Glomerular visceral epithelial cell (primary cell): Measurements from ENCODE around the gene PRDM15.

Experiments used
- DNase-seq: peaks from one replicate; pipeline ENCODE4 v3.0.0-alpha.2; 2016; ENCODE audit errors: extremely low spot score

The PRDM15 gene

GRCh38 chr21:41864311-41865001 is 14.7 kb downstream of the PRDM15 start:
- no peak for DNase-seq

- DNase-seq: no peak
Measured at GRCh38 chr21:41863439-41863740, 15.8 kb downstream of the PRDM15 start.

DNA sequence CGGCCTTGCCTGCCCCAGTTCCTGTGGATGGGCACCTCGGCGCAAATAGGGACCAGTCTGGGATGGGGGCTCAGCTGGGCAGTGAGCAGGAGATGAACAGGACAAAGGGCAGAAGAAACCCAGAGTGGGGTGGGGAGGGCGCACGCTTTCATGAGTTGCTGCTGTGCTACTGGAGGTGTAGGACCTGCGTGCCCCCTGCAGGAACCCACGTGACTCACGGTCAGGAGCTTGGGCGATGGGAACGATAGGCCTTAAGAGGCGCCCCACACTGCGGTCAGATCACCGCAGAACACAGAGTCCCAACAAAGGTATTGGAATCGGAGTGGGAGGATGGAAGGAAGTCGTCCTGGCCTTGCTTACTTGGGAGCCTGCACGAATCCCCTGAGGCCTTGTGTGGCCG is 17.2 kb downstream of the PRDM15 start:
- DNase-seq: no peak

GRCh38 chr21:41861255-41861654 is 17.9 kb downstream of the PRDM15 start:
- no peak for DNase-seq

GRCh38 chr21:41859297-41859980 is 19.7 kb downstream of the PRDM15 start:
- no peak for DNase-seq

- no peak for DNase-seq
Measured at GRCh38 chr21:41858466-41859296, 20.5 kb downstream of the PRDM15 start.

GRCh38 chr21:41857771-41858300 is 21.3 kb downstream of the PRDM15 start:
- DNase-seq: no peak

DNA sequence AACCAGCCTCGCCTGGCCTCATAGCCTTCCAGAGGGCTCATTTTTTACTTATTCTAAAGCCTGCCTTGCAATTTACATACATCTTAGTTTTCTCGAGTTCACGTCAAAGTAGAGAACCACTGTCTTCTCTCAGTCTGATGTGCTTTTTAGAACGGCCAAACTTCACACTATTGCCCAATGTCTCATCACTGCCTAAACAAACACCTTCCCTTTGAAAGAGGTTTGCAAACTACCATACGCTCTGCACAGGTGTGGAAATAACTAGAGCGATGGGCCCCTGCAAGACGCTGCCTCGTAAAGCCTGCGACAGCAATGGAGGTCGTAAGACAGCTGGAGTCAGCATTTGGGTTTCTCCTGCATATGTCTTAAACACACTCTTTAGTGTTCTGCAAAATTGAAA is 22.6 kb downstream of the PRDM15 start:
- DNase-seq: no peak

- no peak for DNase-seq
Measured at GRCh38 chr21:41854426-41854995, 24.6 kb downstream of the PRDM15 start.

DNA sequence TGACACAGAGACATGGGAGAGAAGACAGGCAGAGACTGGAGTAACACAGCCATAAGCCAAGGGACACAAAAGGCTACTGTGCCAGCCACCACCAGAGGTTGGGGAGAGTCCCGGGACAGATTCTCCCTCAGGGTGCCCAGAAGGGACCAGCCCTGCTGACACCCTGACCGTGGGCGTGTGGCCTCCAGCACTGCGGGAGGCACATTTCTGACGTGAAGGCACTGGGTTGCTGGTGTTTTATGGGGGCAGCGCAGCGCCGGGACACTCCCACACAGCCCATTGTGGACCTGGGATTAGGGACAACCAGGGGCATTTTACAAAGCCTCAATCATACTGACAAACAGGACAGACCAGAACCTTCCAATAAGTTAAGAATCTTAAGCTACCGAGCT is 26.2 kb downstream of the PRDM15 start:
- DNase-seq: no peak

- DNase-seq: no peak
Measured at GRCh38 chr21:41852151-41852928, 26.8 kb downstream of the PRDM15 start.

- no peak for DNase-seq
Measured at GRCh38 chr21:41851090-41851790, 27.9 kb downstream of the PRDM15 start.

DNA sequence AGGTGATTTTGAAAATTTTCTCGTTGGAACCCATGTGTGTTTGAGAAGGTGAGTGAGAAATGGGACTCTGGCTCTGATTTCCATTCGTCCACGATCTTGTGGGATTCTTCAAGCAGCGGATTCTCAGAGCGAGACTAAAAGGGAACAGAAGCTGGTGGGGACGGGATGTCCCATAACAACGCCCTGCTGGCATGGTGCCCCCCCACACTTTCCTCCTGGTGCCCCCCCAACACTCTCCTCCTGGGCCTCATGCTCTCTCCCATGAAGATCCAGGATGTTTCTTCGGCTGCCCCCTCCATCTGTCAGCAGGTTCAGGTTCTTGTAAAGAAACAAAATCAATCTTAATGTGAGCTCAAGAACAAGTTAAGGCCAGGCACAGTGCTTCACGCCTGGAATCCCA is 29.1 kb downstream of the PRDM15 start:
- DNase-seq: no peak

DNA sequence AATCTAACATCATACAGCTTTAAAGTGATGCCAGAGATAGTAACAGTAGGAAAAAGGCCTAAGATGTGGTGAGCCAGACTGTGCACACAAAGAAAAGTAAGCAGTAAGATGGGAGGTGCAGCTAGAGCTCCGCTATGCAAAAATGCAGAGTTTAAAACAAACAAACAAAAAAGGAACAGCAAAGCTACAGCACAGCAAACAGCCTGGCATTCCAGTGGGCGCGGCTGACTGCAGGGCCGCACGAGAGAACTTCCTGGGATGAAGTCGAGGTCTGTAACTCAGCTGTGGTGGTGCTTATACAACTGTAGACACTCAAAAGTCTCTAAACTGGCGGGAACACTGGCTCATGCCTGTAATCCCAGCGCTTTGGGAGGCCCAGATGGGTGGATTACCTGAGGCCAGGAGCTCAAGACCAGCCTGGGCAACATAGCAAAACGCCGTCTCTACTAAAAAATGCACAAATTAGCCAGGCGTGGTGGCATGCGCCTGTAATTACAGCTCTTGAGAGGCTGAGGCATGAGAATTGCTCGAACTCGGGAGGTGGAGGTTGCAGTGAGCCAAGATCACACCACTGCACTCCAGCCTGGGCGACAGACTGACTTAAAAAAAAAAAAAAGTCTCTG is 30.1 kb downstream of the PRDM15 start:
- DNase-seq: no peak

GRCh38 chr21:41848533-41848932 is 30.6 kb downstream of the PRDM15 start:
- DNase-seq: no peak

DNA sequence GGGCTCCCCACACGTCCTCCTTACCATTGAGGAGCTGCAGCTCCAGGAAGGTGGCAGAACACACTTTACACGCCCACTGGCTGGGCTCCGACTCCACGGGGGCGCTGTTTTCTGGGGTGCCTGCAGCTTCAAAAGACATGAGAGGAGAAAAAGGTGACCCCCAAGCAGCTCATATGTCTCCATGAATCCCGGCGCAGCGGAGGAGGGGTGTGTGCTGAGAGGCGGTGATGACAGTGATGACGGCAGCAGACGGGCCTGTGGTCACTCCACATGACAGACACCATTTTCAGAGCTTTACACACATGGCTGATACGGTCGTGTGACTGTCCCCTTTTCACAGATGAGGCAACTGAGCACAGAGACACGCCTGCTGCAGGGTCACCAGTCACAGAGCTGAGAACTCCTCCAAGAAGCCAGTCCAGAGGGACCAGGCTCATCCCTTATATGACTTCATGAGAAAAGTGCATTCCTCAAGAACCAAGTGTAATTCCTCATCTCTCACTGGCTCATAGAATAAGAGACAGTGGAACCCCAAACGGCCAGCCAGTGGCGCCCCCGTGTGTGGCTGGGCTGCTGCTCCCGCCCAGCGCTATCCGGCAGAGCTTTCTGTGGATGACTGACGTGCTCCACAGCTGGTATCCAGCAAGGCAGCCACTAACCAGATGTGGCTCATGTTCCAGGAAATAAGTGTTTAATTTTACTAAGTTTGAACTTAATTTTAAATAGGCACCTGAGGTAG is 31.9 kb downstream of the PRDM15 start:
- DNase-seq: no peak

DNA sequence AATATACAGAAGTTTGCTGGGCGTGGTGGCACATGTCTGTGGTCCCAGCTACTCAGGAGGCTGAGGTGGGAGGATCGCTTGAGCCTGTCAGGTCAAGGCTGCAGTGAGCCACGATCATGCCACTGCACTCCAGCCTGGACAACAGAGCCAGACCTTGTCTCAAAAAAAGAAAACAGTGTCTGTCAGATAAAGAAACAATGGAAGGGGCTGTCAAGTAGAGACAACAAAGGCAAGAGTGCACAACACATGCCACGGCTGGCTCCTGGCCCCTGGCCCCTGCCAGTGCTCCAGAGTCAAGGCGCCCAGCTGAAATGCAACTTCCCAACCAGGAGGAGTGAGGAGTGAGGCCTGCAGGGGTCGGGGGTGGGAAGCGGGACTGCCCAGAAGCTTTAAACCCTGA is 32.6 kb downstream of the PRDM15 start:
- DNase-seq: no peak

DNA sequence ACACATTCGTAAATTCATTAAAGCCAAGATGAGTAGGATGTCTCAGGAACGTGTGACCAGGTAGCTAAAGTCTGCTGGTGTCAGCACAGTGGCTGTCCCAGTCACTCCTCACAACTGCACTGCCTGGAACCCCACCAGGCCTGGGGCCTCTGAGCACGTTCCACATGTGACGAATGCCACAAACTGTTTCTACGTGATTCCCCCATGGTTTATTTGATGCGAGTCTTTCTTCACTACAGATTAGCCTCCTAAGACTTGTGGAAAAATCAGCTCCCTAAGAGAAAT is 33.2 kb downstream of the PRDM15 start:
- no peak for DNase-seq

GRCh38 chr21:41845310-41846032 is 33.7 kb downstream of the PRDM15 start:
- no peak for DNase-seq
